Osteocyte (in vitro differentiated cells): ENCODE results near the gene SHANK1. TPM values are rescaled to one million over a fixed set of nuclear protein-coding genes. Genes with fewer than 3 reads are reported as not detected.

Experiments
- DNase-seq: peaks from one replicate; pipeline ENCODE4 v3.0.0; 2021; ENCODE audit warnings: mixed read lengths; ENCODE audit not compliant: unreplicated experiment; ENCODE audit errors: extremely low spot score
- H3K27ac Mint-ChIP-seq: one replicate; pipeline ENCODE4 v1.8.0; 2021; ENCODE audit warnings: mild to moderate bottlenecking, mixed read lengths; ENCODE audit not compliant: unreplicated experiment
- H3K27me3 Mint-ChIP-seq: one replicate; pipeline ENCODE4 v1.8.0; 2021; ENCODE audit warnings: mixed read lengths; ENCODE audit not compliant: unreplicated experiment
- H3K36me3 Mint-ChIP-seq: one replicate; pipeline ENCODE4 v1.8.0; 2021; ENCODE audit warnings: mixed read lengths; ENCODE audit not compliant: unreplicated experiment
- H3K4me1 Mint-ChIP-seq: one replicate; pipeline ENCODE4 v1.8.0; 2021; ENCODE audit warnings: mixed read lengths; ENCODE audit not compliant: unreplicated experiment
- H3K4me3 Mint-ChIP-seq: one replicate; pipeline ENCODE4 v1.8.0; 2021; ENCODE audit warnings: mild to moderate bottlenecking, moderate library complexity, mixed read lengths; ENCODE audit not compliant: unreplicated experiment
- H3K9me3 Mint-ChIP-seq: one replicate; pipeline ENCODE4 v1.8.0; 2021; ENCODE audit warnings: mixed read lengths; ENCODE audit not compliant: unreplicated experiment
- total RNA-seq: library from RNA; stranded (reverse); gene quantifications from 2 replicates; pipeline ENCODE4 v1.2.1, GENCODE V29; 2021
- TF ChIP-seq, protein P1 (sequence below): fragments of 200-600 bp; sonication (generic); IDR thresholded peaks from 2 replicates; pipeline ENCODE4 v1.5.0; 2021; ENCODE audit warnings: antibody characterized with exemption, mild to moderate bottlenecking, moderate library complexity

The SHANK1 gene
- total RNA-seq, 1 donor from 2014 or later = 0.40 TPM

GRCh38 chr19:50663482-50663790, 56.2 kb downstream of the SHANK1 start:
- H3K36me3 Mint-ChIP-seq = no peaks in the 10 kb centered on the region
- no peak overlapping the region for H3K4me3 Mint-ChIP-seq

DNA sequence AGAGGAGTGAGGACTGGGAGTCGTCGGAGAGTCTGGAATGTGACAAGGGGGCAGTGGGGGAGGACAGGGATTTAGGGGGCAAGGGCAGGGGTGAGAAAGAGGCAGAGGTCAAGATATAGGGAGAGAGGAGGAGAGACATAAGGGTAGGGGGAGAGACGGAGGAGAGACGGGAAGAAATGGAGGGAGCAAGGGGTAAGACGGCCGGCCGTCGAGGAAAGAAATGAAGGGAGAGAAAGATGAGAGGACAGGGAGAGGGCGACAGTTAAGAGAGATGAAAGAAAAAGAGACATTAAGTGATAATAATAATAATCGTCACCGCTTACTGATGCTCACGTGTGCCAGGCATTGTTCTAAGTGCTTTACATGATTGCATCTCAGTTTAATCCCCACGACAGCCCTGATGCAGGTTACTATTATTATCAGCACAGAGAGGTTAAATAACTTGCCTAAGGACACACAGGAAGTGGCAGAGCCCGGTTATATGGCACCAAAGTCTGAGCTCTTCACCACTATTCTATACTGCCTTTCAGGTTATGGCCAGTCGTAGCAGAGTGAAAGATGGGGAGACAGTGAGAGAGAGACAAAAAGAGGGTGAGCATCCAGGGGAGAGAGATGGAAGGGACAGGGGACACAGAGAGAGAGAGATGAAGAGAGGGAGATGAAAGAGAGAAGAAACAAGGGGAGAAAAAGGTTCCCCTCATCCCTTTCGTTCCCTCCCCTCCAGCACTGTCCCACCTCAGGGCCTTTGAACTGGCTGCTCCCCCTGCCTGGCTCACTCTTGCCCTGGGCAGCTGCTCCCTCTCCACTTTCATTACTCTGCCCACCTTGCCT, 56.7 kb downstream of the SHANK1 start:
- Mint-ChIP-seq H3K4me1 (peaks cover 8% of the 10 kb centered on the region), H3K4me3 (no peak overlapping the region), H3K27ac (no peak overlapping the region), H3K27me3 (peaks cover 12% of the 10 kb centered on the region), H3K36me3 (no peaks in the 10 kb centered on the region), H3K9me3 (no peaks in the 10 kb centered on the region)
- DNase-seq = no peak
- TF ChIP-seq, protein P1, sequence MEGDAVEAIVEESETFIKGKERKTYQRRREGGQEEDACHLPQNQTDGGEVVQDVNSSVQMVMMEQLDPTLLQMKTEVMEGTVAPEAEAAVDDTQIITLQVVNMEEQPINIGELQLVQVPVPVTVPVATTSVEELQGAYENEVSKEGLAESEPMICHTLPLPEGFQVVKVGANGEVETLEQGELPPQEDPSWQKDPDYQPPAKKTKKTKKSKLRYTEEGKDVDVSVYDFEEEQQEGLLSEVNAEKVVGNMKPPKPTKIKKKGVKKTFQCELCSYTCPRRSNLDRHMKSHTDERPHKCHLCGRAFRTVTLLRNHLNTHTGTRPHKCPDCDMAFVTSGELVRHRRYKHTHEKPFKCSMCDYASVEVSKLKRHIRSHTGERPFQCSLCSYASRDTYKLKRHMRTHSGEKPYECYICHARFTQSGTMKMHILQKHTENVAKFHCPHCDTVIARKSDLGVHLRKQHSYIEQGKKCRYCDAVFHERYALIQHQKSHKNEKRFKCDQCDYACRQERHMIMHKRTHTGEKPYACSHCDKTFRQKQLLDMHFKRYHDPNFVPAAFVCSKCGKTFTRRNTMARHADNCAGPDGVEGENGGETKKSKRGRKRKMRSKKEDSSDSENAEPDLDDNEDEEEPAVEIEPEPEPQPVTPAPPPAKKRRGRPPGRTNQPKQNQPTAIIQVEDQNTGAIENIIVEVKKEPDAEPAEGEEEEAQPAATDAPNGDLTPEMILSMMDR = no peak

More at GRCh38 chr19:50663482-50663790, 56.2 kb downstream of the SHANK1 start:
- H3K9me3 Mint-ChIP-seq = no peaks in the 10 kb centered on the region
- DNase-seq = no peak
- H3K27me3 Mint-ChIP-seq = peaks cover 9% of the 10 kb centered on the region
- TF ChIP-seq, protein P1 = no peak
- peaks cover 3% of the 10 kb centered on the region for H3K4me1 Mint-ChIP-seq
- H3K27ac Mint-ChIP-seq = no peak overlapping the region

DNA sequence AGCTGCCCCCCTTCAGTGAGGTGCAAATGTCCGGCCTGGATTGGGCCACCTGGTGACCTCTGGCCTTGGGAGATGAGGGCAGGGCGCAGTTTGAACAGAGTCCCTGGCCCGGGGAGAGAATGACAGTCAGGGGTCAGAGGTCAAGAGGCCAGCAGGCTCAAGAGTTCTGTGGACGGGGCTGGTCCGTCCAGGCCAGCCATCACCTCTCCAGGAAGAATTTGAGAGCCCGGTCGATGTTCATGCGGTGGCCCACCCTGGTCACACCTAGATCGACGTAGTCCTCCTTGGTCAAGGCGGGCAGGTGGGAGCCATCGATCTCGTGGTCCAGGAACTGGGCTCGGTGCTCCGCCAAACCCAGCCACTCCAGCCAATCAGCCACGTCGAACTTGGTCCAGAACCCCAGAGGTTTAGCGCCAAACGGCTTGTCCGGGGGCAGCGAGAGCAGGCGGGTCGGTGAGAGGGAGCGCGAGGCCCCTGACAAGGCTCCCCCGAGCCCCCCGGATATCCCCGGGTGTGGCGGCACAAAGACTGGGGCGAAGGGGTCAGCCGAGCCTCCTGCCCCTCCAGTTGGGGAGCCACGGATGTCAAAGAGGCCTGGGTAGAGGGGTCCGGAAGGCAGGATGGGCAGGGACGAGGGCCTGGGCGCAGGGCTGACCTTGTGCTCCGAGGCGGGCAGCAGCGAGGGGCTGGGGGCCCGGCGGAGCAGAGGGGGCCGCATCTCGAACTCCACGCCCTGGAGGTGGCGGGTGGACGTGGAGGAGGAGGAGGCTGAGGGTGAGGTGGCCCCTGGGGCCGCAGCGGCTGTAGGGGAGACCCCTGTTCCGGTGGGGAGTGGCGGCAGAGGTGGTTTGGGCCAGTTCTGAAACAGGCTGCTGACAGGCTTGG, 57.6 kb downstream of the SHANK1 start:
- Mint-ChIP-seq H3K36me3 (no peaks in the 10 kb centered on the region), H3K4me1 (peaks cover 13% of the 10 kb centered on the region), H3K4me3 (no peak overlapping the region), H3K27ac (no peak overlapping the region), H3K9me3 (no peaks in the 10 kb centered on the region), H3K27me3 (peaks cover 17% of the 10 kb centered on the region)
- TF ChIP-seq, protein P1 = no peak
- DNase-seq = no peak

GRCh38 chr19:50661023-50661422, 58.6 kb downstream of the SHANK1 start:
- Mint-ChIP-seq H3K4me1 (peaks cover 13% of the 10 kb centered on the region), H3K4me3 (no peak overlapping the region), H3K9me3 (no peaks in the 10 kb centered on the region), H3K27me3 (peaks cover 17% of the 10 kb centered on the region), H3K36me3 (no peaks in the 10 kb centered on the region), H3K27ac (no peak overlapping the region)
- TF ChIP-seq, protein P1 = no peak
- DNase-seq = no peak

DNA sequence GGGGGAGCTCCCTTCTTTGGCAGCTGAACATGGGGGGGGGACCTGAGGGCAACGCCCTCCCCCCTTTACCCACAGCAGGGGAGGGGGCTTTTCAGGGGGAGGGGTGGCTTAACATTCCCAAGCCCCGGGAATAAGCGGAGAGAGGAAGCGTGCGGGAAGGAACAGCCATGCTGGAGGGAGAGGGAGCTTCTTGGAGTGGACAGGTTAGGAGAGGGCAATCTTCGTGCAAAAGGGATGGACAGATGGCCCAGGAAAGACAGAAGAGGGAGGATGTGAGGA, 59.6 kb downstream of the SHANK1 start:
- H3K4me3 Mint-ChIP-seq = no peak overlapping the region
- DNase-seq = no peak
- no peak overlapping the region for H3K27ac Mint-ChIP-seq
- H3K4me1 Mint-ChIP-seq = peaks cover 13% of the 10 kb centered on the region
- peaks cover 16% of the 10 kb centered on the region for H3K27me3 Mint-ChIP-seq
- H3K36me3 Mint-ChIP-seq = no peaks in the 10 kb centered on the region
- peaks cover 1% of the 10 kb centered on the region for H3K9me3 Mint-ChIP-seq
- TF ChIP-seq, protein P1 = no peak
